ENCODE results near the gene ABCF3.

DNA sequence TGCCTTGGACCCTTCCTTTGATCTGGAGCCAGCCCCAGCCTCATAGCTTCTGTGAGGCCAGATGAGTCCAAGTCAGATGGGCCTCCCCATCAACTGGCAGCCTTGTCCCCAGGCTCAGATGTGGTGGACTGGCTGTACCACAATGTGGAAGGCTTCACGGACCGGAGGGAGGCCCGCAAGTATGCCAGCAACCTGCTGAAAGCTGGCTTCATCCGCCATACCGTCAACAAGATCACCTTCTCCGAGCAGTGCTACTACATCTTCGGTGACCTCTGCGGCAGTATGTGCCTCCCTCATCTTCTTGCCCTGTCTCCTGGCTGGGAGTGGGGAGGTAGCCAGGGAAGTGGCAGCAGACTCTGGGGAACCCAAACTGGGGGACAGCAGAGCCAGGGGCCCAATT is 18.2 kb upstream of the ABCF3 start:
- TF ChIP-seq POLR2AphosphoS5 (IDR thresholded peaks at IDR 0.05): no peak
- TF ChIP-seq, protein P1, sequence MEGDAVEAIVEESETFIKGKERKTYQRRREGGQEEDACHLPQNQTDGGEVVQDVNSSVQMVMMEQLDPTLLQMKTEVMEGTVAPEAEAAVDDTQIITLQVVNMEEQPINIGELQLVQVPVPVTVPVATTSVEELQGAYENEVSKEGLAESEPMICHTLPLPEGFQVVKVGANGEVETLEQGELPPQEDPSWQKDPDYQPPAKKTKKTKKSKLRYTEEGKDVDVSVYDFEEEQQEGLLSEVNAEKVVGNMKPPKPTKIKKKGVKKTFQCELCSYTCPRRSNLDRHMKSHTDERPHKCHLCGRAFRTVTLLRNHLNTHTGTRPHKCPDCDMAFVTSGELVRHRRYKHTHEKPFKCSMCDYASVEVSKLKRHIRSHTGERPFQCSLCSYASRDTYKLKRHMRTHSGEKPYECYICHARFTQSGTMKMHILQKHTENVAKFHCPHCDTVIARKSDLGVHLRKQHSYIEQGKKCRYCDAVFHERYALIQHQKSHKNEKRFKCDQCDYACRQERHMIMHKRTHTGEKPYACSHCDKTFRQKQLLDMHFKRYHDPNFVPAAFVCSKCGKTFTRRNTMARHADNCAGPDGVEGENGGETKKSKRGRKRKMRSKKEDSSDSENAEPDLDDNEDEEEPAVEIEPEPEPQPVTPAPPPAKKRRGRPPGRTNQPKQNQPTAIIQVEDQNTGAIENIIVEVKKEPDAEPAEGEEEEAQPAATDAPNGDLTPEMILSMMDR (IDR thresholded peaks at IDR 0.05): no peak
- TF ChIP-seq POLR2A (IDR thresholded peaks at IDR 0.05; ENCODE audit: low read depth): no peak
